CD4-positive, alpha-beta memory T cell (primary cell): Measurements from ENCODE around the gene ACTC1. TPM values are rescaled to one million over a fixed set of nuclear protein-coding genes. Genes with fewer than 3 reads are reported as not detected.

Experiments
- polyA plus RNA-seq, 2 donors: library from polyadenylated mRNA; unstranded; fragments of 300-500 nt; fragmentation: Illumina TruSeq; gene quantifications; one replicate each; pipeline ENCODE4 v1.2.3, GENCODE V29; 2021
- total RNA-seq, 2 experiments: library from RNA; stranded (reverse); gene quantifications; one replicate each; pipeline ENCODE4 v1.2.3, GENCODE V29; 2021

The ACTC1 gene
- total and polyA plus RNA-seq, 4 experiments from 2014 or later: not detected

Other genes starting within 250 kb of the ACTC1 start
- 100 to 1,000 TPM; 332 to 340 TPM for gene GOLGA8B, start 211.9 kb downstream of the ACTC1 start, total RNA-seq
- 1 to 10 TPM; 4.8 to 6.5 TPM for gene GOLGA8B, start 211.9 kb downstream of the ACTC1 start, polyA plus RNA-seq
- not detected for gene GJD2, start 40.6 kb downstream of the ACTC1 start, total RNA-seq
- gene GJD2, start 40.6 kb downstream of the ACTC1 start, polyA plus RNA-seq: not detected
- 10 to 100 TPM; 42.8 to 47.6 TPM for gene AQR, start 174.2 kb upstream of the ACTC1 start, total RNA-seq
- 10 to 100 TPM; 12.9 to 15.9 TPM for gene AQR, start 174.2 kb upstream of the ACTC1 start, polyA plus RNA-seq
- 10 to 100 TPM; 55.8 to 63.5 TPM for gene ZNF770, start 192.7 kb upstream of the ACTC1 start, total RNA-seq
- gene ZNF770, start 192.7 kb upstream of the ACTC1 start, polyA plus RNA-seq: 100 to 1,000 TPM in 1 of 2 donors, 10 to 100 TPM in 1; 69.6 to 101 TPM